ENCODE measurements around the gene SMOC2.

GRCh38 chr6:168537540-168537884, 96.5 kb downstream of the SMOC2 start:
- no peak for TF ChIP-seq CTCF (optimal IDR thresholded peaks at IDR 0.05 in 1 of 3, IDR thresholded peaks at IDR 0.05 in 1 of 3, conservative IDR thresholded peaks at IDR 0.05 in 1 of 3; ENCODE audit: extremely low read depth in 1 of 3, insufficient read depth in 2 of 3, low read length in 3 of 3)
- no peak for TF ChIP-seq EZH2 (IDR thresholded peaks at IDR 0.05; ENCODE audit: low read length)
